ENCODE results near the gene ARSJ. TPM values are rescaled to one million over a fixed set of nuclear protein-coding genes. Genes with fewer than 3 reads are reported as not detected.

The ARSJ gene
- polyA plus RNA-seq, 3 donors, result not detected

GRCh38 chr4:113975578-113975977 lies 3.9 kb downstream of the ARSJ start:
- H3K36me3 Mint-ChIP-seq, result no peaks in the 10 kb centered on the region
- H3K4me1 Mint-ChIP-seq, result peaks cover 16% of the 10 kb centered on the region
- H3K4me2 ChIP-seq (replicated peaks; ENCODE audit: extremely low read depth, low read length, poor library complexity, severe bottlenecking), result no peak overlapping the region
- H3K9me3 Mint-ChIP-seq, result peaks cover 0 to 19% (median 10%) of the 10 kb centered on the region in 7 donors
- H4K20me1 ChIP-seq (ENCODE audit: insufficient read depth, low read length), result no peaks in the 10 kb centered on the region
- intact Hi-C loops (cut with micrococcal nuclease), result no loop called here
- H2AFZ ChIP-seq (ENCODE audit: insufficient read depth, low read depth, low read length, poor library complexity, severe bottlenecking), result no peak overlapping the region
- peaks cover 22 to 40% of the 10 kb centered on the region in 2 donors for H3K27me3 ChIP-seq (ENCODE audit: control insufficient read depth in 2 of 2, insufficient read depth in 2 of 2, low read length in 2 of 2)
- H3K9me3 ChIP-seq (replicated peaks in 1 of 2; ENCODE audit: control insufficient read depth in 1 of 2, insufficient read depth in 1 of 2, low read length in 2 of 2), result no peaks in the 10 kb centered on the region
- H3K4me3 ChIP-seq (replicated peaks in 1 of 3; ENCODE audit: low read depth in 2 of 3, low read length in 3 of 3), result no peak overlapping the region
- no peak for DNase-seq
- peaks cover 0 to 7% of the 10 kb centered on the region in 2 donors for H3K4me1 ChIP-seq (ENCODE audit: control insufficient read depth in 1 of 2, insufficient read depth in 2 of 2, low read length in 2 of 2)
- no CpG with 5 or more reads among the region's 2 CpGs for whole genome bisulfite sequencing (ENCODE audit: insufficient coverage)
- H3K27ac Mint-ChIP-seq, result no peak overlapping the region
- H3K79me2 ChIP-seq (ENCODE audit: insufficient read depth, low read length), result no peaks in the 10 kb centered on the region
- H3K9ac ChIP-seq (ENCODE audit: insufficient read depth, low read length, poor library complexity, severe bottlenecking), result no peak overlapping the region
- H3K27me3 Mint-ChIP-seq (ENCODE audit: low read depth in 3 of 3), result peaks cover 23 to 40% (median 32%) of the 10 kb centered on the region in 3 donors
- no peaks in the 10 kb centered on the region for H3K36me3 ChIP-seq (replicated peaks in 1 of 2; ENCODE audit: control insufficient read depth in 1 of 2, insufficient read depth in 2 of 2, low read length in 2 of 2)
- TF ChIP-seq CTCF (IDR thresholded peaks at IDR 0.05), result no peak
- H3K27ac ChIP-seq (ENCODE audit: low read depth in 1 of 2, low read length in 2 of 2), result no peak overlapping the region
- H3K4me3 Mint-ChIP-seq, result no peak overlapping the region

GRCh38 chr4:113974467-113974866 lies 5.0 kb downstream of the ARSJ start:
- Histone ChIP-seq H3K79me2 (ENCODE audit: insufficient read depth, low read length) (no peaks in the 10 kb centered on the region), H3K4me3 (replicated peaks in 1 of 3; ENCODE audit: low read depth in 2 of 3, low read length in 3 of 3) (no peak overlapping the region), H3K4me1 (ENCODE audit: control insufficient read depth in 1 of 2, insufficient read depth in 2 of 2, low read length in 2 of 2) (peaks cover 0 to 4% of the 10 kb centered on the region in 2 donors), H3K4me2 (replicated peaks; ENCODE audit: extremely low read depth, low read length, poor library complexity, severe bottlenecking) (no peak overlapping the region), H3K27me3 (ENCODE audit: control insufficient read depth in 2 of 2, insufficient read depth in 2 of 2, low read length in 2 of 2) (peaks cover 10 to 28% of the 10 kb centered on the region in 2 donors), H2AFZ (ENCODE audit: insufficient read depth, low read depth, low read length, poor library complexity, severe bottlenecking) (no peak overlapping the region), H3K27ac (ENCODE audit: low read depth in 1 of 2, low read length in 2 of 2) (no peak overlapping the region), H4K20me1 (ENCODE audit: insufficient read depth, low read length) (no peaks in the 10 kb centered on the region), H3K9me3 (replicated peaks in 1 of 2; ENCODE audit: control insufficient read depth in 1 of 2, insufficient read depth in 1 of 2, low read length in 2 of 2) (no peaks in the 10 kb centered on the region), H3K36me3 (replicated peaks in 1 of 2; ENCODE audit: control insufficient read depth in 1 of 2, insufficient read depth in 2 of 2, low read length in 2 of 2) (no peaks in the 10 kb centered on the region), H3K9ac (ENCODE audit: insufficient read depth, low read length, poor library complexity, severe bottlenecking) (no peak overlapping the region)
- Mint-ChIP-seq H3K4me3 (no peak overlapping the region), H3K27ac (no peak overlapping the region), H3K4me1 (peaks cover 9% of the 10 kb centered on the region), H3K9me3 (peaks cover 0 to 15% (median 7%) of the 10 kb centered on the region in 7 donors), H3K36me3 (no peaks in the 10 kb centered on the region), H3K27me3 (ENCODE audit: low read depth in 3 of 3) (peaks cover 12 to 29% (median 21%) of the 10 kb centered on the region in 3 donors)
- intact Hi-C loops (cut with micrococcal nuclease), result no loop called here
- no peak for TF ChIP-seq CTCF (IDR thresholded peaks at IDR 0.05)
- no peak for DNase-seq

Measured in CD14-positive monocyte (primary cell).